GM18870 (cell line): ENCODE data around the gene PUS7L.

Experiments used
- ATAC-seq: cut with Tn5 transposase; IDR thresholded peaks from one replicate; pipeline ENCODE4 v1.9.1; 2021; ENCODE audit warnings: moderate library complexity; ENCODE audit not compliant: unreplicated experiment

PUS7L gene

DNA sequence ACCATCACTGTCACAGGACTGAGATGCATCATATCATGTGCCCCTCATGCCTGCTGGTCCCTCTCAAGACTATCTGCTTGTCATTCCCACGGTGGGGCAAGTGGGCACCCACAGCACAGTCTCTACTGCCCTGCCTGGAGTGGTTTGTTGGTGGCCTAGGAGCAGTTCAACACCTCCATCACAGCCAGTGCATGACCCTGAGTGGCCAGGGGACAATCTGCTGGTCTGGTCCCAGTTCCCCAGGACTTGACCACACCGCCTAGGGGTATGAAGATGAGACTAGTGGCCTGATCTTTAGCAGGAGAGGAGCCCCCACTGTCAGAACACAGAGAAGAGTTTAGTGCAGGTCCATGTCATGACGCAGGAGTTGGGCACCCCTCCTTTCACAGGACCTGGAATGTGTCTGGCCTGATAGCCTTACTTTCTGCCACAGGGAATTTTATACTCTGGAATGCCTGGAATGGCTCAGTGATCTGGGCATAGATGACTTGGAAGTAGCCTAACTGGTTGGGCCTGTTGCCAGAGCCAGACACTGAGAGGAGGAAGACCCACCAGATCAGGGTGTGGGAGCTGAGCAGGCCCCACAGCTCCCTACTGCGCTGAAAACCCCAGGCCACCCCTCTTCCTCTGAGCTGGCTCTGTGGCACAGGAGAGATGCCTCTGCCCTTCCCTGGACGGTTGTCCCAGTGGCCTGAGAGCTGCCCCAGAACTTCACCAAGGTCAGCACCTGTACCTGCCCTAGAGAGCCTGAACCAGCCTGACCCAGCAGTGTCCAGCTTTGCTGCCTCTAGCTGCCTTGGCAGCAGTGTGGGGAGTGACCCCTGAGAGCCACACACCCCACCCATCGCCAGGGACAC lies 83.3 kb downstream of the PUS7L start:
- no peak for ATAC-seq

- no peak for ATAC-seq
These were observed 89.2 kb downstream of the PUS7L start for GRCh38 chr12:43669373-43669772.
